AG04450 (cell line): Measurements from ENCODE around the gene OSBP. TPM values are rescaled to one million over a fixed set of nuclear protein-coding genes. Genes with fewer than 3 reads are reported as not detected.

Source experiments
- CTCF ChIA-PET: fragments of 300-600, 350-600 bp; formaldehyde crosslinking; extraction: SDS; loops from one replicate; lab custom pipeline; 2022; ENCODE audit warnings: antibody characterized with exemption, inconsistent platforms; lab: Charles Lee
- POLR2A ChIA-PET: fragments of 350-600 bp; formaldehyde crosslinking; extraction: SDS; loops from one replicate; lab custom pipeline; 2021; ENCODE audit warnings: antibody characterized with exemption, inconsistent platforms; lab: Yijun Ruan, JAX
- DNase-seq: peaks from one replicate; pipeline ENCODE4 v3.0.0-alpha.2; 2011; ENCODE audit warnings: low read depth, low spot score
- H3K27ac ChIP-seq: one replicate; pipeline ENCODE4 v1.5.1; 2012; ENCODE audit warnings: low read depth, low read length, control low read depth
- H3K27me3 ChIP-seq: one replicate; pipeline ENCODE4 v1.6.0; 2012; ENCODE audit warnings: low read length; ENCODE audit not compliant: control insufficient read depth, insufficient read depth
- H3K4me3 ChIP-seq: 2 replicates; pipeline ENCODE4 v1.5.1; 2011; ENCODE audit warnings: mild to moderate bottlenecking, low read depth, low read length, control low read depth
- H3K9me3 ChIP-seq: 2 replicates; pipeline ENCODE4 v1.5.1; 2012; ENCODE audit warnings: low read length; ENCODE audit not compliant: control insufficient read depth, insufficient read depth
- polyA plus RNA-seq: library from polyadenylated mRNA; depleted of rRNA; stranded (reverse); fragments of >200 nt; gene quantifications from 2 replicates; pipeline ENCODE4 v1.2.3, GENCODE V29; 2011
- TF ChIP-seq, protein P1 (sequence below): IDR thresholded peaks from 2 replicates; pipeline ENCODE4 v1.5.1; 2011; ENCODE audit warnings: low read depth, low read length, control low read depth, inconsistent platforms

The OSBP gene
- polyA plus RNA-seq, 1 experiment = 28.4 TPM

GRCh38 chr11:59607703-59608454 is 7.7 kb downstream of the OSBP start:
- Histone ChIP-seq H3K27me3 (no peaks in the 10 kb centered on the region), H3K9me3 (no peaks in the 10 kb centered on the region), H3K4me3 (no peak overlapping the region), H3K27ac (no peak overlapping the region)
- CTCF ChIA-PET = no interaction called here
- POLR2A ChIA-PET = no interaction called here
- TF ChIP-seq, protein P1, sequence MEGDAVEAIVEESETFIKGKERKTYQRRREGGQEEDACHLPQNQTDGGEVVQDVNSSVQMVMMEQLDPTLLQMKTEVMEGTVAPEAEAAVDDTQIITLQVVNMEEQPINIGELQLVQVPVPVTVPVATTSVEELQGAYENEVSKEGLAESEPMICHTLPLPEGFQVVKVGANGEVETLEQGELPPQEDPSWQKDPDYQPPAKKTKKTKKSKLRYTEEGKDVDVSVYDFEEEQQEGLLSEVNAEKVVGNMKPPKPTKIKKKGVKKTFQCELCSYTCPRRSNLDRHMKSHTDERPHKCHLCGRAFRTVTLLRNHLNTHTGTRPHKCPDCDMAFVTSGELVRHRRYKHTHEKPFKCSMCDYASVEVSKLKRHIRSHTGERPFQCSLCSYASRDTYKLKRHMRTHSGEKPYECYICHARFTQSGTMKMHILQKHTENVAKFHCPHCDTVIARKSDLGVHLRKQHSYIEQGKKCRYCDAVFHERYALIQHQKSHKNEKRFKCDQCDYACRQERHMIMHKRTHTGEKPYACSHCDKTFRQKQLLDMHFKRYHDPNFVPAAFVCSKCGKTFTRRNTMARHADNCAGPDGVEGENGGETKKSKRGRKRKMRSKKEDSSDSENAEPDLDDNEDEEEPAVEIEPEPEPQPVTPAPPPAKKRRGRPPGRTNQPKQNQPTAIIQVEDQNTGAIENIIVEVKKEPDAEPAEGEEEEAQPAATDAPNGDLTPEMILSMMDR = no peak
- no peak for DNase-seq

DNA sequence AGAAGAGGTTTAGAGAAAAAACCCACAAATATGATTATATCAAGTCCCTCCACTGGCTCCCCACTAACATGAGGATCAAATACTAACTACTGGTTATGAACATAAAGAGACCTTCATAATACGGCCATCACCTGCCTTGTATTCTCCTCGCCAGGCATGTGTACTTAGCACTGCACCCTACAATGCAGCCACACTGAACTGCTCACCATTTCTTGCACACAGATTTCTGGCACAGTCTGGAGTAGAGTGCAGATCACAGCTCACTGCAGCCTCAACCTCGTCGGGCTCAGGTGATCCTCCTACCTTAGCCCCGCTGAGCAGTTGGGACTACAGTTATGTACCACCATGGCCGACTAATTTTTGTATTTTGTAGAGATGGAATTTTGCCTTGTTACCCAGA is 13.1 kb downstream of the OSBP start:
- Histone ChIP-seq H3K27me3 (no peaks in the 10 kb centered on the region), H3K9me3 (no peaks in the 10 kb centered on the region), H3K27ac (no peak overlapping the region), H3K4me3 (no peak overlapping the region)
- TF ChIP-seq, protein P1 = no peak
- DNase-seq = no peak
- ChIA-PET POLR2A (no interaction called here), CTCF (no interaction called here)

- Histone ChIP-seq H3K4me3 (no peak overlapping the region), H3K9me3 (no peaks in the 10 kb centered on the region), H3K27me3 (no peaks in the 10 kb centered on the region), H3K27ac (no peak overlapping the region)
- TF ChIP-seq, protein P1 = no peak
- ChIA-PET CTCF (no interaction called here), POLR2A (no interaction called here)
- no peak for DNase-seq
These were observed 13.8 kb downstream of the OSBP start for GRCh38 chr11:59601788-59602187.

GRCh38 chr11:59600636-59601035 is 14.9 kb downstream of the OSBP start:
- Histone ChIP-seq H3K9me3 (no peaks in the 10 kb centered on the region), H3K27me3 (no peaks in the 10 kb centered on the region), H3K27ac (no peak overlapping the region), H3K4me3 (no peak overlapping the region)
- ChIA-PET CTCF (interaction anchor here (0.7 kb wide), 1 partner anchor 493 kb away, joined by 3 read pairs; no protein-coding TSS in a partner anchor), POLR2A (no interaction called here)
- TF ChIP-seq, protein P1 = no peak
- DNase-seq = no peak

- Histone ChIP-seq H3K27me3 (no peaks in the 10 kb centered on the region), H3K4me3 (no peak overlapping the region), H3K9me3 (no peaks in the 10 kb centered on the region), H3K27ac (no peak overlapping the region)
- CTCF ChIA-PET = interaction anchor here (0.7 kb wide), 1 partner anchor 493 kb away, joined by 3 read pairs; no protein-coding TSS in a partner anchor
- TF ChIP-seq, protein P1 = no peak
- DNase-seq = no peak
- POLR2A ChIA-PET = no interaction called here
These were observed 15.3 kb downstream of the OSBP start for GRCh38 chr11:59600234-59600633.
